Epithelial cell of esophagus (primary cell): ENCODE results near the gene PSMD1.
"Not testable (repeated sequence)": the region's sequence is repeated elsewhere in the genome, so short reads cannot be mapped to it uniquely, and the experiment has no call there.

Experiments used
- DNase-seq: peaks from one replicate; pipeline ENCODE4 v3.0.0; 2010; ENCODE audit warnings: low read depth
- H3K4me3 ChIP-seq: 2 replicates; pipeline ENCODE4 v1.5.1; 2011; ENCODE audit warnings: mild to moderate bottlenecking, low read length, control low read depth
- CTCF ChIP-seq: IDR thresholded peaks from 2 replicates; pipeline ENCODE4 v1.5.1; 2011; ENCODE audit warnings: low read depth, mild to moderate bottlenecking, low read length, control low read depth, inconsistent platforms; ENCODE audit not compliant: insufficient read depth; ENCODE audit errors: missing control alignments

Gene PSMD1

GRCh38 chr2:231176066-231176465 is 119.4 kb downstream of the PSMD1 start:
- no peak for DNase-seq
- H3K4me3 ChIP-seq = no peak overlapping the region
- TF ChIP-seq CTCF = no peak

GRCh38 chr2:231177156-231178025 is 120.7 kb downstream of the PSMD1 start:
- DNase-seq = no peak
- H3K4me3 ChIP-seq = no peak overlapping the region
- TF ChIP-seq CTCF = no peak

- not testable (repeated sequence) for H3K4me3 ChIP-seq, DNase-seq
These were observed 122.1 kb downstream of the PSMD1 start for GRCh38 chr2:231178805-231179204.

GRCh38 chr2:231181860-231182512 is 125.3 kb downstream of the PSMD1 start:
- no peak overlapping the region for H3K4me3 ChIP-seq
- TF ChIP-seq CTCF = no peak
- peak; percentile 20 for DNase-seq

GRCh38 chr2:231182513-231182899 is 125.8 kb downstream of the PSMD1 start:
- no peak for TF ChIP-seq CTCF
- H3K4me3 ChIP-seq = no peak overlapping the region
- no peak for DNase-seq

- no peak for DNase-seq
- TF ChIP-seq CTCF = no peak
- no peak overlapping the region for H3K4me3 ChIP-seq
These were observed 127.2 kb downstream of the PSMD1 start for GRCh38 chr2:231183851-231184250.

GRCh38 chr2:231184319-231184718 is 127.7 kb downstream of the PSMD1 start:
- no peak overlapping the region for H3K4me3 ChIP-seq
- TF ChIP-seq CTCF = no peak
- DNase-seq = no peak
